Small intestine (tissue), 7 donors: ENCODE measurements around the gene CFAP119. TPM values are rescaled to one million over a fixed set of nuclear protein-coding genes. Genes with fewer than 3 reads are reported as not detected.

Source experiments
- DNase-seq, 2 donors: peaks; one replicate each; pipeline versions ENCODE4 v3.0.0 to v3.0.0-alpha.2; 2013
- FAIRE-seq: peaks from 2 replicates; lab custom pipeline; 2012; peaks lifted over from hg19 to GRCh38; lab: Jason Lieb, UNC
- H3K27ac ChIP-seq, 3 donors: one replicate each; pipeline ENCODE4 v1.5.1; 2013; ENCODE audit warnings: low read length in 2 of 3, mild to moderate bottlenecking in 2 of 3, control low read depth in 1 of 3, inconsistent platforms in 1 of 3, low read depth in 1 of 3, moderate library complexity in 1 of 3
- H3K27me3 ChIP-seq, 3 donors: one replicate each; pipeline ENCODE4 v1.6.1; 2013; ENCODE audit warnings: low read length in 3 of 3, inconsistent platforms in 1 of 3; ENCODE audit not compliant: control insufficient read depth in 3 of 3, insufficient read depth in 3 of 3
- H3K36me3 ChIP-seq, 3 donors: one replicate each; pipeline ENCODE4 v1.6.1; 2013; ENCODE audit warnings: low read length in 3 of 3, inconsistent platforms in 1 of 3, low read depth in 1 of 3, mild to moderate bottlenecking in 1 of 3, moderate library complexity in 1 of 3; ENCODE audit not compliant: control insufficient read depth in 3 of 3, insufficient read depth in 2 of 3
- H3K4me1 ChIP-seq, 3 donors: one replicate each; pipeline ENCODE4 v1.6.1; 2013; ENCODE audit warnings: low read length in 2 of 3, inconsistent platforms in 1 of 3, low read depth in 1 of 3, mild to moderate bottlenecking in 1 of 3, moderate library complexity in 1 of 3; ENCODE audit not compliant: control insufficient read depth in 3 of 3, insufficient read depth in 2 of 3
- H3K4me3 ChIP-seq, 3 donors: one replicate each; pipeline ENCODE4 v1.5.1; 2013; ENCODE audit warnings: low read length in 3 of 3, control low read depth in 1 of 3, inconsistent platforms in 1 of 3, low read depth in 1 of 3, mild to moderate bottlenecking in 1 of 3, moderate library complexity in 1 of 3
- H3K9me3 ChIP-seq, 2 donors: one replicate each; pipeline ENCODE4 v1.6.1; 2013; ENCODE audit warnings: low read depth in 1 of 2, low read length in 1 of 2; ENCODE audit not compliant: control insufficient read depth in 2 of 2, insufficient read depth in 1 of 2
- WGBS, 3 donors: extraction: QIAGEN DNeasy Blood & Tissue Kit; methylation state at CpG; one replicate each; pipeline ENCODE4 v1.1.7; 2013; 5-methylcytosine and 5-hydroxymethylcytosine counted together
- polyA plus RNA-seq, 4 donors: library from polyadenylated mRNA; stranded (reverse) in 3 of 4; unstranded in 1 of 4; fragments of 200-250 nt in 3 of 4; fragments of 120-200 nt in 1 of 4; gene quantifications; one replicate each; pipeline versions ENCODE4 v1.2.1 to v1.2.3, GENCODE V29; 2013
- donor health status: healthy with polysubstance abuse.
- donor health status: control.
- donor health status: control.
- donor health status: Bipolar disorder and iron deficiency.
- donor health status: healthy.

The CFAP119 gene
- polyA plus RNA-seq, 4 donors: 2.4 to 6.5 (median 5.1) TPM

DNA sequence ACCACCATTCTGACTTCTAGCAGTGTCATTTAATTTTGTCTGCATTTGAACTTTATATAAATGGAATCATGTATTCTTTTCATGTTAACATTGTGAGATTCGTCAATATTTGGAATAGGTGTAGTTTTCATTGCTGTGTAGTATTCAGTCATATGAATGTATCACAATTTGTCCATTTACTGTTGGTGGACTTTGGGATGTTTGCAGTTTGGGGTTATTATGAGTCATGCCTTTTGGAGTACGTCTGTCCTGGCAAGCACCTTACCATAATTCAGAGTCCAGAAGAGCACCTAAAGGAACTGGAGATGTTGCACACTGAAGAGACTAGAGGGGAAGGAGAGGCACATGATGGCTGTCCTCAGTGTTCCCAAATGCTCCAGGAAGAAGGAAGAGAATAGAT is 16.8 kb downstream of the CFAP119 start:
- peak overlapping the region in 1 of 3 donors; percentile 8 for H3K27ac ChIP-seq
- WGBS, 3 donors: 23 to 62% (median 26%) methylated on average over 2 of the region's 2 CpGs

GRCh38 chr16:30744183-30744582 is 17.7 kb downstream of the CFAP119 start:
- Histone ChIP-seq H3K27ac (no peak overlapping the region), H3K4me1 (peaks cover 2 to 23% (median 6%) of the 10 kb centered on the region in 3 donors), H3K4me3 (no peak overlapping the region), H3K36me3 (peaks cover 3 to 32% (median 5%) of the 10 kb centered on the region in 3 donors), H3K9me3 (no peaks in the 10 kb centered on the region), H3K27me3 (no peaks in the 10 kb centered on the region)
- FAIRE-seq (no peak), DNase-seq (no peak)
- WGBS, 3 donors: 79 to 90% (median 89%) methylated on average over 2 of the region's 2 CpGs

More for the DNA sequence above, 16.8 kb downstream of the CFAP119 start:
- no peak overlapping the region for H3K4me3 ChIP-seq
- DNase-seq (peak in 1 of 2 donors; percentile 82), FAIRE-seq (no peak)
- H3K27me3 ChIP-seq: no peaks in the 10 kb centered on the region
- peaks cover 3 to 27% (median 5%) of the 10 kb centered on the region in 3 donors for H3K36me3 ChIP-seq
- peaks cover 0 to 18% (median 4%) of the 10 kb centered on the region in 3 donors for H3K4me1 ChIP-seq
- H3K9me3 ChIP-seq: no peaks in the 10 kb centered on the region

- Histone ChIP-seq H3K27me3 (no peaks in the 10 kb centered on the region), H3K27ac (no peak overlapping the region), H3K36me3 (peaks cover 6 to 36% (median 8%) of the 10 kb centered on the region in 3 donors), H3K4me1 (peaks cover 2 to 25% (median 6%) of the 10 kb centered on the region in 3 donors), H3K9me3 (no peaks in the 10 kb centered on the region), H3K4me3 (no peak overlapping the region)
- no peak for FAIRE-seq
- 93 to 96% (median 95%) methylated on average over 11 of the region's 11 CpGs for whole genome bisulfite sequencing, 3 donors
- DNase-seq: no peak
Observed at GRCh38 chr16:30743716-30744115, 18.1 kb downstream of the CFAP119 start.

DNA sequence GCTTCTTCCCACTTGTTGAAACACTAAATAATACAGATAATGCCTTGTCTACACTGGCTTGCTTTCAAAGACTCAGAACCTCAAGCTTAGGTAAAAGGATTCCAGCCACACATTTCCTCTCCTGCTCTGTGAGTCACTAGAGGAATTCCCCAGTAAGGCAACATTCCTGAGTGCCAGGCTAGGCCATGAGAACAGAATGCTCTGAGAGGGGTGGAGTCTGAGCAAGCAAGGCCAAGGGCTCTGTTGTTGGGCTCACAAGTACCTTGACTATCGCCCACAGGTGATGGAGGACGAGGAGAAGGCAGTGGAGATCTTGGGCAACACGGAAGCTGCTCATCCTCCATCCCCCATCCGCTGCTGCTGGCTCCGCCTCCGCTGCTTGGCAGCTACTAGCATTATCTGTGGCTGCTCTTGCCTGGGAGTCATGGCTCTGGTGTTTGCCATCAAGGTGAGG is 20.4 kb downstream of the CFAP119 start:
- no peak for FAIRE-seq
- peaks cover 20 to 59% (median 26%) of the 10 kb centered on the region in 3 donors for H3K36me3 ChIP-seq
- H3K9me3 ChIP-seq: no peaks in the 10 kb centered on the region
- H3K4me3 ChIP-seq: no peak overlapping the region
- WGBS, 3 donors: 60 to 81% (median 72%) methylated on average over 6 of the region's 6 CpGs
- peaks cover 2 to 18% (median 2%) of the 10 kb centered on the region in 3 donors for H3K4me1 ChIP-seq
- peak overlapping the region; percentile 24 to 87 (median 32) for H3K27ac ChIP-seq
- no peaks in the 10 kb centered on the region for H3K27me3 ChIP-seq
- peak; percentile 30 to 67 for DNase-seq

DNA sequence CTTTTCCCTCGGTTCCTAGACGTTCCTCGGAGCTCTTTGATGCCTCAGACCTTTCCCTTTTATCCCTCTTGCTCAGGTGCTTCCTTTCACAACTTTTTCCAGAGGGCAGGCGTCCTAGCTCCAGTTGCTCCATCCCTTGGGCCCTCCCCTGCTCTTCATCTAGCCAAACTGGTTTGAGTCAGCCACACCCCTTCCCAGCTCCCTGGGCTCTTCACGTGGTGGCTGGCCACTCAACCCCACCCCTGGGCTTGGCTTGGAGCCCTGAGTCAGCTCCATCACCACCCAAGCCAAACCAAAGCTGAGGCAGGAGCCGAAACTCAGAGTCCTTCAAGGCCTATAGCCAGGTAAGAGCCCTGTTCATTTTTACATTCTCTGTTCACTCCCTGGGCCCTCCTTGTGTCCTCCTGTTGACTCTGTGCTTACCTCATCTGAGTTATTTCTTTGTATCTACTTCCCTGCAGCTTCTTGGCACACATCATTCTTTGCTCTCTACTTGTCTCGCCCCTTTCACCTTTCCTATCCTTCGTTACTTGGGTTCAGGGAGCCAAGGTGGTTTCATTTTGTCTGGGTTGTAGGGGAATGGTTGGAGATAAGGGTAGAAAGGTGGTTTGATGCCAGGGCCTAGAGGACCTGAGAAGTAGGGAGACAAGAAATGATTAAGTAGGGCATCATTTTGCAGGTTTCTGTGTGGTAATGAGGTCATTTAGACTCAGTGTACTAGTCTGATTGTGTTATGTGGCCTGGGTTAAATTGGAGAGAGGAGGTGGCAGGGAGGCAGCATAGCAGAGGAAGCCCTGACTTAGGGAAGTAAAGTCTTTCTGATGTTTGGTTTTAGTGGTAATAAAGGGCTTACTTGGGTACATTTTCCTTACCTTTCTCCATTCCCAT is 21.3 kb downstream of the CFAP119 start:
- DNase-seq (peak; percentile 86 to 95), FAIRE-seq (no peak)
- Histone ChIP-seq H3K9me3 (no peaks in the 10 kb centered on the region), H3K4me1 (peaks cover 2 to 18% (median 2%) of the 10 kb centered on the region in 3 donors), H3K27me3 (no peaks in the 10 kb centered on the region), H3K36me3 (peaks cover 26 to 65% (median 31%) of the 10 kb centered on the region in 3 donors), H3K27ac (peak overlapping the region; percentile 25 to 87 (median 32)), H3K4me3 (no peak overlapping the region)
- 13 to 44% (median 27%) methylated on average over 8 of the region's 8 CpGs for WGBS, 3 donors

GRCh38 chr16:30738984-30739951 is 22.6 kb downstream of the CFAP119 start:
- Histone ChIP-seq H3K27me3 (no peaks in the 10 kb centered on the region), H3K27ac (peak overlapping the region; percentile 8 to 50 (median 37)), H3K36me3 (peaks cover 28 to 74% (median 30%) of the 10 kb centered on the region in 3 donors), H3K9me3 (no peaks in the 10 kb centered on the region), H3K4me1 (peaks cover 2 to 18% (median 2%) of the 10 kb centered on the region in 3 donors), H3K4me3 (no peak overlapping the region)
- FAIRE-seq (no peak), DNase-seq (no peak)
- WGBS, 3 donors: 87 to 91% (median 90%) methylated on average over 35 to 37 of the region's 37 CpGs

- H3K36me3 ChIP-seq: peaks cover 34 to 75% (median 35%) of the 10 kb centered on the region in 3 donors
- WGBS, 3 donors: 89 to 93% (median 91%) methylated on average over 23 to 25 of the region's 25 CpGs
Observed at GRCh38 chr16:30737794-30738648, 23.8 kb downstream of the CFAP119 start.

More at GRCh38 chr16:30737794-30738648, 23.8 kb downstream of the CFAP119 start:
- DNase-seq: no peak
- Histone ChIP-seq H3K27ac (no peak overlapping the region), H3K4me3 (no peak overlapping the region), H3K4me1 (peaks cover 2 to 18% (median 2%) of the 10 kb centered on the region in 3 donors), H3K9me3 (no peaks in the 10 kb centered on the region), H3K27me3 (no peaks in the 10 kb centered on the region)
- no peak for FAIRE-seq
